ENCODE measurements around the gene RPS27L.

Gene RPS27L

GRCh38 chr15:63187589-63188226 lies 30.4 kb upstream of the RPS27L start:
- ATAC-seq: no peak
- TF ChIP-seq ARNTL (CRISPR knock-in tag; IDR thresholded peaks at IDR 0.05; ENCODE audit: borderline replicate concordance, low read depth) (no peak), ZNF565 (CRISPR knock-in tag; conservative IDR thresholded peaks at IDR 0.05; ENCODE audit: low read depth) (no peak), ESRRG (CRISPR knock-in tag; IDR thresholded peaks at IDR 0.05) (no peak)

- TF ChIP-seq CSDC2 (CRISPR knock-in tag; IDR thresholded peaks at IDR 0.05): no peak
- TF ChIP-seq POU6F1 (CRISPR knock-in tag; IDR thresholded peaks at IDR 0.05; ENCODE audit: borderline replicate concordance, low read depth): no peak
- no peak for TF ChIP-seq ZNF565 (CRISPR knock-in tag; conservative IDR thresholded peaks at IDR 0.05; ENCODE audit: low read depth)
- no peak for TF ChIP-seq TOX (CRISPR knock-in tag; IDR thresholded peaks at IDR 0.05; ENCODE audit: borderline replicate concordance)
- no peak for TF ChIP-seq ARNTL (CRISPR knock-in tag; IDR thresholded peaks at IDR 0.05; ENCODE audit: borderline replicate concordance, low read depth)
- TF ChIP-seq TSHZ2 (CRISPR knock-in tag; IDR thresholded peaks at IDR 0.05): no peak
- TF ChIP-seq ZFP3 (CRISPR knock-in tag; IDR thresholded peaks at IDR 0.05): no peak
- no peak for TF ChIP-seq ZC3H10 (CRISPR knock-in tag; IDR thresholded peaks at IDR 0.05)
- no peak for ATAC-seq
These were observed 28.8 kb upstream of the RPS27L start for GRCh38 chr15:63186065-63186464.

- TF ChIP-seq ZFP30 (CRISPR knock-in tag; IDR thresholded peaks at IDR 0.05): no peak
- TF ChIP-seq, protein P1, sequence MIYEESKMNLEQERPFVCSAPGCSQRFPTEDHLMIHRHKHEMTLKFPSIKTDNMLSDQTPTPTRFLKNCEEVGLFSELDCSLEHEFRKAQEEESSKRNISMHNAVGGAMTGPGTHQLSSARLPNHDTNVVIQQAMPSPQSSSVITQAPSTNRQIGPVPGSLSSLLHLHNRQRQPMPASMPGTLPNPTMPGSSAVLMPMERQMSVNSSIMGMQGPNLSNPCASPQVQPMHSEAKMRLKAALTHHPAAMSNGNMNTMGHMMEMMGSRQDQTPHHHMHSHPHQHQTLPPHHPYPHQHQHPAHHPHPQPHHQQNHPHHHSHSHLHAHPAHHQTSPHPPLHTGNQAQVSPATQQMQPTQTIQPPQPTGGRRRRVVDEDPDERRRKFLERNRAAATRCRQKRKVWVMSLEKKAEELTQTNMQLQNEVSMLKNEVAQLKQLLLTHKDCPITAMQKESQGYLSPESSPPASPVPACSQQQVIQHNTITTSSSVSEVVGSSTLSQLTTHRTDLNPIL (CRISPR knock-in tag; IDR thresholded peaks at IDR 0.05; ENCODE audit: low read depth): no peak
- TF ChIP-seq CSDC2 (CRISPR knock-in tag; IDR thresholded peaks at IDR 0.05): no peak
- TF ChIP-seq CSRNP3 (CRISPR knock-in tag; IDR thresholded peaks at IDR 0.05): no peak
- no peak for ATAC-seq
These were observed 27.9 kb upstream of the RPS27L start for GRCh38 chr15:63185206-63185605.

- ATAC-seq: no peak
- no peak for TF ChIP-seq ZFP3 (CRISPR knock-in tag; IDR thresholded peaks at IDR 0.05)
- TF ChIP-seq, protein P2, sequence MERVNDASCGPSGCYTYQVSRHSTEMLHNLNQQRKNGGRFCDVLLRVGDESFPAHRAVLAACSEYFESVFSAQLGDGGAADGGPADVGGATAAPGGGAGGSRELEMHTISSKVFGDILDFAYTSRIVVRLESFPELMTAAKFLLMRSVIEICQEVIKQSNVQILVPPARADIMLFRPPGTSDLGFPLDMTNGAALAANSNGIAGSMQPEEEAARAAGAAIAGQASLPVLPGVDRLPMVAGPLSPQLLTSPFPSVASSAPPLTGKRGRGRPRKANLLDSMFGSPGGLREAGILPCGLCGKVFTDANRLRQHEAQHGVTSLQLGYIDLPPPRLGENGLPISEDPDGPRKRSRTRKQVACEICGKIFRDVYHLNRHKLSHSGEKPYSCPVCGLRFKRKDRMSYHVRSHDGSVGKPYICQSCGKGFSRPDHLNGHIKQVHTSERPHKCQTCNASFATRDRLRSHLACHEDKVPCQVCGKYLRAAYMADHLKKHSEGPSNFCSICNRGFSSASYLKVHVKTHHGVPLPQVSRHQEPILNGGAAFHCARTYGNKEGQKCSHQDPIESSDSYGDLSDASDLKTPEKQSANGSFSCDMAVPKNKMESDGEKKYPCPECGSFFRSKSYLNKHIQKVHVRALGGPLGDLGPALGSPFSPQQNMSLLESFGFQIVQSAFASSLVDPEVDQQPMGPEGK (CRISPR knock-in tag; IDR thresholded peaks at IDR 0.05; ENCODE audit: borderline replicate concordance): no peak
- no peak for TF ChIP-seq ESRRG (CRISPR knock-in tag; IDR thresholded peaks at IDR 0.05)
- no peak for TF ChIP-seq ISL1 (CRISPR knock-in tag; IDR thresholded peaks at IDR 0.05)
- no peak for TF ChIP-seq CSDC2 (CRISPR knock-in tag; IDR thresholded peaks at IDR 0.05)
- no peak for TF ChIP-seq ARNTL (CRISPR knock-in tag; IDR thresholded peaks at IDR 0.05; ENCODE audit: borderline replicate concordance, low read depth)
These were observed 24.4 kb upstream of the RPS27L start for GRCh38 chr15:63181648-63182047.

- no peak for ATAC-seq
- TF ChIP-seq ZNF565 (CRISPR knock-in tag; conservative IDR thresholded peaks at IDR 0.05; ENCODE audit: low read depth) (no peak), ZC3H10 (CRISPR knock-in tag; IDR thresholded peaks at IDR 0.05) (no peak), POU6F1 (CRISPR knock-in tag; IDR thresholded peaks at IDR 0.05; ENCODE audit: borderline replicate concordance, low read depth) (no peak), TCF4 (CRISPR knock-in tag; IDR thresholded peaks at IDR 0.05; ENCODE audit: borderline replicate concordance) (no peak), ZFP3 (CRISPR knock-in tag; IDR thresholded peaks at IDR 0.05) (no peak), ESRRG (CRISPR knock-in tag; IDR thresholded peaks at IDR 0.05) (no peak), TOX (CRISPR knock-in tag; IDR thresholded peaks at IDR 0.05; ENCODE audit: borderline replicate concordance) (no peak), ISL1 (CRISPR knock-in tag; IDR thresholded peaks at IDR 0.05) (no peak), OSR1 (CRISPR knock-in tag; IDR thresholded peaks at IDR 0.05) (no peak), PPARA (CRISPR knock-in tag; IDR thresholded peaks at IDR 0.05; ENCODE audit: borderline replicate concordance) (no peak)
- TF ChIP-seq, protein P1 (CRISPR knock-in tag; IDR thresholded peaks at IDR 0.05; ENCODE audit: low read depth): no peak
These were observed 23.5 kb upstream of the RPS27L start for GRCh38 chr15:63180746-63181145.

Measured in SK-N-SH treated with all-trans-retinoic acid at 6 μM for 48 hours (cell line).